Measurements from ENCODE around the gene GRK5.

GRK5 gene

DNA sequence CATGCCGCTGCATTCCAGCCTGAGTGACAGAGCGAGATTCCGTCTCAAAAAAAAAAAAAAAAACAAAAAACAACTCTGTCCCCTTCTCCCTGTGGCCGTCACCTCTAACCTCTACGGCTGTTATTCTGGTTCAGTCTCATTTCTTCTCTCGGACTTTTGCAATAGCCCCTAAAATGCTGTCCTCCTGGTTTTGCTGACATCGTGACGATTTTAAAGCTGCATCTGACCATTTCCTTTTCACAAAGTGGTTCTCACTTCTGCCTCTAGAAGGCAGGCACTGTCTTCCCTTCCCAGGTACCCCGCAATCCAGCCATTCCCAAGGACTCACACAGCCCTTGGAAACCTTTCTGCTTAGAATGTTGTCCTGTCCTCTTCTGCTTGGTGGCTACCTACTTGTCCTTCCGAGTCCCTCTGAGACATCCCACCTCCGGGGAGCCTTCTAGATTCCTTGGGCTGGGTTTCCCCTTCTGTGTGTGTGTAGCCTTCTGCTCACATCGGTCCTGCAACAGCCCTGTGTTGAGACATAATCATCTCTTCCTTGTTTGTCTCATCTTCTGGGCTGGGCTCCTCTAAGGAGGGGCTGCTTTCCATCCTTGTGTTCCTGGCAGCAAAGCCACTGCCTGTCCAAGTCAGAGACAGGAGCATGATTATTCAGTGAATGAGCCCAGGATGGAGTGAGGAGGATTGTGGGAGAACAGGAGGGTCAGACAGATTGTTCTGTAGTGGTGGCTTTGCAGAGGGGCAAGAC lies 83.1 kb downstream of the GRK5 start:
- TF ChIP-seq, protein P1, sequence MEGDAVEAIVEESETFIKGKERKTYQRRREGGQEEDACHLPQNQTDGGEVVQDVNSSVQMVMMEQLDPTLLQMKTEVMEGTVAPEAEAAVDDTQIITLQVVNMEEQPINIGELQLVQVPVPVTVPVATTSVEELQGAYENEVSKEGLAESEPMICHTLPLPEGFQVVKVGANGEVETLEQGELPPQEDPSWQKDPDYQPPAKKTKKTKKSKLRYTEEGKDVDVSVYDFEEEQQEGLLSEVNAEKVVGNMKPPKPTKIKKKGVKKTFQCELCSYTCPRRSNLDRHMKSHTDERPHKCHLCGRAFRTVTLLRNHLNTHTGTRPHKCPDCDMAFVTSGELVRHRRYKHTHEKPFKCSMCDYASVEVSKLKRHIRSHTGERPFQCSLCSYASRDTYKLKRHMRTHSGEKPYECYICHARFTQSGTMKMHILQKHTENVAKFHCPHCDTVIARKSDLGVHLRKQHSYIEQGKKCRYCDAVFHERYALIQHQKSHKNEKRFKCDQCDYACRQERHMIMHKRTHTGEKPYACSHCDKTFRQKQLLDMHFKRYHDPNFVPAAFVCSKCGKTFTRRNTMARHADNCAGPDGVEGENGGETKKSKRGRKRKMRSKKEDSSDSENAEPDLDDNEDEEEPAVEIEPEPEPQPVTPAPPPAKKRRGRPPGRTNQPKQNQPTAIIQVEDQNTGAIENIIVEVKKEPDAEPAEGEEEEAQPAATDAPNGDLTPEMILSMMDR (IDR thresholded peaks at IDR 0.05; ENCODE audit: low read depth, low read length), result no peak
- no peak overlapping the region for H3K4me3 ChIP-seq (ENCODE audit: low read depth, low read length)

DNA sequence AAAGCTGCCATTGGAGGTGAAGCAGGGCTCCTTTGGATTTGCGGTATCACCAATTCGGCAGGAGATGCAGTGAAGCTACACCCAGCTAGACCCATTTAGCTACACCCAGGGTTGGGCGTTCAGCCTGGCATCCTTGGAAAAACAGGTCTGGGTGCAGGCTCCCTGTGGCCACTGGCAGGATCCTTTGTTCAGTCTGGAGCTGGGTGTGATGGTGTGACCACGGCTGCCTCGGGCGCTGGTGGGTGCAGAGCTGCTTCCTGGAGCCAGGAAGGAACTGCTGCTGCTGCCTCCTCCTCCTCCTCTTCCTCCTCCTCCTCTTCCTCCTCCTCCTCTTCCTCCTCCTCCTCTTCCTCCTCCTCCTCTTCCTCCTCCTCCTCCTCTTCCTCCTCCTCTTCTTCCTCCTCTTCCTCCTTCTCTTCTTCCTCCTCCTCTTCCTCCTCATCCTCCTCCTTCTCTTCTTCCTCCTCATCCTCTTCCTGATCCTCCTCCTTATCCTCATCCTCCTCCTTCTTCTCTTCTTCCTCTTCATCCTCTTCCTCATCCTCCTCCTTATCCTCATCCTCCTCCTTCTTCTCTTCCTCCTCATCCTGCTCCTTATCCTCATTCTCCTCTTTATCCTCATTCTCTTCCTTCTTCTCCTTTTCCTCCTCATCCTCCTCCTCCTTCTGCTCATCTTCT lies 84.0 kb downstream of the GRK5 start:
- TF ChIP-seq, protein P1 (IDR thresholded peaks at IDR 0.05; ENCODE audit: low read depth, low read length), result no peak
- H3K4me3 ChIP-seq (ENCODE audit: low read depth, low read length), result no peak overlapping the region

DNA sequence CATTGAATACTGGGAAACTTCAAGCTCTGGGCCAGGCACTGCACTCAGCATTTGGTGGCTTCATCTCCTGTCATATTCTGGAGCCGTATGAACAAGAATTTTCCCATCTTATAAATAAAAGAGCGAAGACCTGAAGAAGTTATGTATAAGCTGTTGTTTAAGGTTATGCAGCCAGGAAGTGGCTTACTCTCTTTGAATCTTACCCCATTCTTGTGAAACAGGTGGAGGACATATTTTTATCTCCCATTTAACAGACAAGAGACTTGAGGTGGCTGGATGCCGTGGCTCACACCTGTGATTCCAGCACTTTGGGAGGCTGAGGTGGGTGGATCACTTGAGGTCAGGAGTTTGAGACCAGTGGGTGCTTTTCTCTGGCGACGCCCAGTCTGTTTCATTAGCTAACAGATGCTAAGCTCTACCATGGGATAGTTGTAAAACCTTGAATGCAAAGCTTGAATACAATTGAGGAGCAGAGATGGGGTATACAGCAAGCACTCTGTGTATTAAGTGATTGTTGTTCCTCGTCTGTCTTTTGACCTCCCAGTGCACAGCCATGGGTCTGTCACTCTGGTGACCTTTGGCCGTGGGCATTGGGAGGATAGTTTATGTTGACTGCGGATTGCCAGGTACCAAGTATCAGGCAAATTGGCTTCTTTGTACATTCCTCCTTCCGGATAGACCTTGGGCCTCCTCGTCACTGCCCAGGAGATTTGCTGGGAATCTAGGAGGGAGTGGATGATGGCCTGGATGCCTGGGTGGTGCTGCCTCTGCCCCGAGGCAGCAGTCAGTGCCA lies 85.8 kb downstream of the GRK5 start:
- no peak overlapping the region for H3K4me3 ChIP-seq (ENCODE audit: low read depth, low read length)
- TF ChIP-seq, protein P1 (IDR thresholded peaks at IDR 0.05; ENCODE audit: low read depth, low read length), result no peak

DNA sequence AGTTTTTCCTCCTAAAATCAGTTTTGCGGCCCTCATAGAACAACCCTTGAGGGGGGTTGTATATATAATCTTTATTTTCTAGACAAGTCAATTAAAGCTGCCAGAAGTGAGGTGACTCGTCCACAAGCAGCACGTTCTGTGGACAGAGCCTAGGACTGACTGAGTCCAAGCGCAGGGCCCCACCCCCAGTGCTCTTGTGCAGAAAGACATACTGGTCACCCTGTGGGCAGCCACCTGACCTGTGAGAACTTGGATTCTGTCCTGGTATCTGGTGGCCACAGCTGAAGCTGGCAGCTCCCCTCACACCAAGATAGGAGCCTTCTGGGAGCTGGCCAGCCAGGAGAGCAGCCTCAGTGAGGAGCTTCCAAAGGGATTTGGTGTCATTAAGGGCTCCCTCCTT lies 89.3 kb downstream of the GRK5 start:
- TF ChIP-seq, protein P1 (IDR thresholded peaks at IDR 0.05; ENCODE audit: low read depth, low read length), result no peak
- H3K4me3 ChIP-seq (ENCODE audit: low read depth, low read length), result no peak overlapping the region

DNA sequence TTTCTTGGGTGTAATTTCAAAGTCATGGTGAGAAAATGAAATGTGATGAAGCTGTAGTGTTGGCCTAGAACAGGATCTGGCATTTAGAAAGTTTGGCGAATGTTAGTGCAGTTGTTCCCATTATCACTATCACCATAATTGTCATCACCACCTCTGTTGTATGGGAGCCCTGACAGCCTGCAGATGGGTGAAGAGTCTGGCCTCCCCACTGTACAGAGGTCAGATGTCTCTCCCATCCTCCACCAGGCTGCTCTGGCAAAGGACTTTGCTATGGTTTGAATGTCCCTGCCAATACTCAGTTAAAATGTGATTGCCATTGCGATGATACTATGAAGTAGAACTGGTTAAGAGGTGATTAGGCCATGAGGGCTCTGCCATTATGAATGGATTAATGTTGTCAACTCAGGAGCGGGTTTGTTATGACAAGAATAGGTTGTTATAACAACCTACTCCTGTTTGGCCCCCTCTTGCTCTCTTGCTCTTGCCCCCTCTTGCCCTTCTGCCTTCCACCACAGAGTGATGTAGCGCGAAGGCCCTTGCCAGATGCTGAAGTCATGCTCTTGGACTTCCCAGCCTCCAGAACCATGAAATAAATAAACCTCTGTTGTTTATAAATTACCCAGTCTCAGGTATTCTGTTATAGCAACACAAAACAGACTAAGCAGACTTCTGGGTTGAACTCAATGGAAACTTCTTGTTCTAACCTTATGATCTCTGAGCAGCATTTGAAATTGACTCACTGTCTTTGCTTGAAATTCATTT lies 90.0 kb downstream of the GRK5 start:
- TF ChIP-seq, protein P1 (IDR thresholded peaks at IDR 0.05; ENCODE audit: low read depth, low read length), result no peak
- no peak overlapping the region for H3K4me3 ChIP-seq (ENCODE audit: low read depth, low read length)

DNA sequence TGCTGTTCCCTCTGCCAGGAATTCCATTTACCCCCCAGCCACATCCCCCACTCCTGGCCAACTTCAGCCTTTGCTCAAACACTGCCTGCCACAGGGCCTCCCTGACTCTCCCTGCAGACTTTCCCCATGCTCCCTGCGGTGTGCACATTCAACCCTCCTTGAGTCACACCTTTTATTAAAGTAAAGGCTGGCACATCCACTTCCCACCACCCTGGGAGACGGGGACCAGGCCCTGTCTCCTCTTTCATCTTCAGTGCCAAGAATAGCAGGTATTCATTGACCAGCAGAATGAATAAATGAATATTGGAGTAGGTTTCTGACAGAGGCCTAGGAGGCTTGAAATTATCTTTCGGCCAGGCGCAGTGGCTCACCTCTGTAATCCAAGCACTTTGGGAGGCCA lies 91.4 kb downstream of the GRK5 start:
- TF ChIP-seq, protein P1 (IDR thresholded peaks at IDR 0.05; ENCODE audit: low read depth, low read length), result no peak
- H3K4me3 ChIP-seq (ENCODE audit: low read depth, low read length), result no peak overlapping the region

Data from WI38 (cell line).